Measurements from ENCODE around the gene BLCAP. TPM values are rescaled to one million over a fixed set of nuclear protein-coding genes. Genes with fewer than 3 reads are reported as not detected.

The BLCAP gene
- total and polyA plus RNA-seq, 4 donors: 12.6 to 72.0 (median 49.2) TPM

DNA sequence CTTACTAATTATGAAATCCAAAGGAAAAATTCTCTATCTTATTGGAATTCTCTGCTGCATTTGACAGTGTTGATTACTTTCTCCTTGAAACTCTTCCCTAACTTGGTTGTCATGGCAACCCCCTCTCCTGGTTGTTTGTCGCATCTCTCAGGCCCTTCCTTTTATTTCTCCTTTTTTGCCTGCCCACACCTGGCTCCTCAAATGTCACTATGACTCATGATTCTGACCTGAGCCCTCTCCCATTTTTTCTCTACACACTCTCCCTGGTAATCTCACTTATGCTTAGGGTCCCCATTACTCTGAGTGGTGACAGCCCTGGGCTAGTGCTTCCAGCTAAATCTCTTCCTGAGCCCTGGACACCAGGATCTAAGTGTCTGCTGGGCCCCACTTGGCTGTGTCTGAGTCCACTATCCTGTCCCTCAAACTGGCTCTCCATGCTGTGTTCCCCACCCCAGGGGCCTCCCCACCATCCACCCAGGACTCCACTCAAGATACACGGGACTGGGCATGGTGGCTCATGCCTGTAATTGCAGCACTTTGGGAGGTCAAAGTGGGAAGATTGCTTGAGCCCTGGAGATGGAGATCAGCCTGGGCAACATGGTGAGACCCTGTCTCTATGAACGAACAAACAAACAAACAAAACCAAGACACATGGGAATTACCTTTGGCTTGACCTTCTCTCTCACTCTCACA, 23.1 kb downstream of the BLCAP start:
- Histone ChIP-seq H3K27me3 (ENCODE audit: control insufficient read depth in 4 of 4, insufficient read depth in 4 of 4, low read length in 3 of 4) (no peaks in the 10 kb centered on the region), H3K27ac (ENCODE audit: low read depth in 1 of 2, low read length in 2 of 2) (no peak overlapping the region), H3K4me3 (ENCODE audit: low read depth in 1 of 3, low read length in 3 of 3) (no peak overlapping the region), H3K36me3 (ENCODE audit: control insufficient read depth in 4 of 4, insufficient read depth in 3 of 4, low read depth in 1 of 4, low read length in 3 of 4) (peaks cover 0 to 3% (median 0%) of the 10 kb centered on the region in 4 donors), H3K9me3 (ENCODE audit: control insufficient read depth in 4 of 4, low read length in 3 of 4) (no peaks in the 10 kb centered on the region), H3K9ac (ENCODE audit: low read depth in 1 of 2, low read length in 2 of 2) (no peak overlapping the region), H3K4me1 (ENCODE audit: control insufficient read depth in 4 of 4, insufficient read depth in 4 of 4, low read length in 3 of 4) (peaks cover 6 to 22% (median 17%) of the 10 kb centered on the region in 4 donors)
- TF ChIP-seq FOXA2 (IDR thresholded peaks at IDR 0.05) (no peak), HNF4A (conservative IDR thresholded peaks at IDR 0.05) (no peak), RXRA (IDR thresholded peaks at IDR 0.05) (no peak), ZBTB33 (IDR thresholded peaks at IDR 0.05) (no peak), GABPA (IDR thresholded peaks at IDR 0.05 in 1 of 2, conservative IDR thresholded peaks at IDR 0.05 in 1 of 2) (no peak), NR2F2 (IDR thresholded peaks at IDR 0.05) (no peak)
- TF ChIP-seq, protein P1, sequence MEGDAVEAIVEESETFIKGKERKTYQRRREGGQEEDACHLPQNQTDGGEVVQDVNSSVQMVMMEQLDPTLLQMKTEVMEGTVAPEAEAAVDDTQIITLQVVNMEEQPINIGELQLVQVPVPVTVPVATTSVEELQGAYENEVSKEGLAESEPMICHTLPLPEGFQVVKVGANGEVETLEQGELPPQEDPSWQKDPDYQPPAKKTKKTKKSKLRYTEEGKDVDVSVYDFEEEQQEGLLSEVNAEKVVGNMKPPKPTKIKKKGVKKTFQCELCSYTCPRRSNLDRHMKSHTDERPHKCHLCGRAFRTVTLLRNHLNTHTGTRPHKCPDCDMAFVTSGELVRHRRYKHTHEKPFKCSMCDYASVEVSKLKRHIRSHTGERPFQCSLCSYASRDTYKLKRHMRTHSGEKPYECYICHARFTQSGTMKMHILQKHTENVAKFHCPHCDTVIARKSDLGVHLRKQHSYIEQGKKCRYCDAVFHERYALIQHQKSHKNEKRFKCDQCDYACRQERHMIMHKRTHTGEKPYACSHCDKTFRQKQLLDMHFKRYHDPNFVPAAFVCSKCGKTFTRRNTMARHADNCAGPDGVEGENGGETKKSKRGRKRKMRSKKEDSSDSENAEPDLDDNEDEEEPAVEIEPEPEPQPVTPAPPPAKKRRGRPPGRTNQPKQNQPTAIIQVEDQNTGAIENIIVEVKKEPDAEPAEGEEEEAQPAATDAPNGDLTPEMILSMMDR (IDR thresholded peaks at IDR 0.05; ENCODE audit: low read depth, low read length, missing input control): no peak
- WGBS: 63% methylated on average over 3 of the region's 3 CpGs
- DNase-seq (ENCODE audit: low spot score): no peak

- Histone ChIP-seq H3K4me3 (ENCODE audit: low read depth in 1 of 3, low read length in 3 of 3) (no peak overlapping the region), H3K9me3 (ENCODE audit: control insufficient read depth in 4 of 4, low read length in 3 of 4) (no peaks in the 10 kb centered on the region), H3K36me3 (ENCODE audit: control insufficient read depth in 4 of 4, insufficient read depth in 3 of 4, low read depth in 1 of 4, low read length in 3 of 4) (no peaks in the 10 kb centered on the region), H3K27ac (ENCODE audit: low read depth in 1 of 2, low read length in 2 of 2) (no peak overlapping the region), H3K27me3 (ENCODE audit: control insufficient read depth in 4 of 4, insufficient read depth in 4 of 4, low read length in 3 of 4) (no peaks in the 10 kb centered on the region), H3K4me1 (ENCODE audit: control insufficient read depth in 4 of 4, insufficient read depth in 4 of 4, low read length in 3 of 4) (peaks cover 6 to 22% (median 17%) of the 10 kb centered on the region in 4 donors), H3K9ac (ENCODE audit: low read depth in 1 of 2, low read length in 2 of 2) (no peak overlapping the region)
- 73% methylated on average over 3 of the region's 3 CpGs for WGBS
- TF ChIP-seq YY1 (IDR thresholded peaks at IDR 0.05): no peak
- TF ChIP-seq HNF4G (IDR thresholded peaks at IDR 0.05): no peak
- TF ChIP-seq RXRA (IDR thresholded peaks at IDR 0.05): no peak
- TF ChIP-seq GABPA (IDR thresholded peaks at IDR 0.05 in 1 of 2, conservative IDR thresholded peaks at IDR 0.05 in 1 of 2): no peak
- TF ChIP-seq, protein P2, sequence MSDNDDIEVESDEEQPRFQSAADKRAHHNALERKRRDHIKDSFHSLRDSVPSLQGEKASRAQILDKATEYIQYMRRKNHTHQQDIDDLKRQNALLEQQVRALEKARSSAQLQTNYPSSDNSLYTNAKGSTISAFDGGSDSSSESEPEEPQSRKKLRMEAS (IDR thresholded peaks at IDR 0.05): no peak
- no peak for TF ChIP-seq HNF4A (conservative IDR thresholded peaks at IDR 0.05)
- no peak for TF ChIP-seq ZBTB33 (IDR thresholded peaks at IDR 0.05)
- no peak for TF ChIP-seq JUND (IDR thresholded peaks at IDR 0.05)
- no peak for TF ChIP-seq EGR1 (IDR thresholded peaks at IDR 0.05; ENCODE audit: low read depth in 2 of 2)
- no peak for TF ChIP-seq SP1 (IDR thresholded peaks at IDR 0.05)
- TF ChIP-seq FOXA1 (IDR thresholded peaks at IDR 0.05): no peak
- no peak for TF ChIP-seq RAD21 (IDR thresholded peaks at IDR 0.05)
- TF ChIP-seq, protein P3, sequence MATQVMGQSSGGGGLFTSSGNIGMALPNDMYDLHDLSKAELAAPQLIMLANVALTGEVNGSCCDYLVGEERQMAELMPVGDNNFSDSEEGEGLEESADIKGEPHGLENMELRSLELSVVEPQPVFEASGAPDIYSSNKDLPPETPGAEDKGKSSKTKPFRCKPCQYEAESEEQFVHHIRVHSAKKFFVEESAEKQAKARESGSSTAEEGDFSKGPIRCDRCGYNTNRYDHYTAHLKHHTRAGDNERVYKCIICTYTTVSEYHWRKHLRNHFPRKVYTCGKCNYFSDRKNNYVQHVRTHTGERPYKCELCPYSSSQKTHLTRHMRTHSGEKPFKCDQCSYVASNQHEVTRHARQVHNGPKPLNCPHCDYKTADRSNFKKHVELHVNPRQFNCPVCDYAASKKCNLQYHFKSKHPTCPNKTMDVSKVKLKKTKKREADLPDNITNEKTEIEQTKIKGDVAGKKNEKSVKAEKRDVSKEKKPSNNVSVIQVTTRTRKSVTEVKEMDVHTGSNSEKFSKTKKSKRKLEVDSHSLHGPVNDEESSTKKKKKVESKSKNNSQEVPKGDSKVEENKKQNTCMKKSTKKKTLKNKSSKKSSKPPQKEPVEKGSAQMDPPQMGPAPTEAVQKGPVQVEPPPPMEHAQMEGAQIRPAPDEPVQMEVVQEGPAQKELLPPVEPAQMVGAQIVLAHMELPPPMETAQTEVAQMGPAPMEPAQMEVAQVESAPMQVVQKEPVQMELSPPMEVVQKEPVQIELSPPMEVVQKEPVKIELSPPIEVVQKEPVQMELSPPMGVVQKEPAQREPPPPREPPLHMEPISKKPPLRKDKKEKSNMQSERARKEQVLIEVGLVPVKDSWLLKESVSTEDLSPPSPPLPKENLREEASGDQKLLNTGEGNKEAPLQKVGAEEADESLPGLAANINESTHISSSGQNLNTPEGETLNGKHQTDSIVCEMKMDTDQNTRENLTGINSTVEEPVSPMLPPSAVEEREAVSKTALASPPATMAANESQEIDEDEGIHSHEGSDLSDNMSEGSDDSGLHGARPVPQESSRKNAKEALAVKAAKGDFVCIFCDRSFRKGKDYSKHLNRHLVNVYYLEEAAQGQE (IDR thresholded peaks at IDR 0.05): no peak
- TF ChIP-seq FOXA2 (IDR thresholded peaks at IDR 0.05): no peak
- no peak for TF ChIP-seq TAF1 (conservative IDR thresholded peaks at IDR 0.05)
- TF ChIP-seq, protein P4, sequence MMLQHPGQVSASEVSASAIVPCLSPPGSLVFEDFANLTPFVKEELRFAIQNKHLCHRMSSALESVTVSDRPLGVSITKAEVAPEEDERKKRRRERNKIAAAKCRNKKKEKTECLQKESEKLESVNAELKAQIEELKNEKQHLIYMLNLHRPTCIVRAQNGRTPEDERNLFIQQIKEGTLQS (IDR thresholded peaks at IDR 0.05): no peak
- TF ChIP-seq NR2F2 (IDR thresholded peaks at IDR 0.05): no peak
- no peak for DNase-seq (ENCODE audit: low spot score)
Observed at GRCh38 chr20:37503256-37503927, 24.3 kb downstream of the BLCAP start.

All from liver (tissue), 9 donors.